HG02798 (cell line): ENCODE data around the gene SLC39A13.

Experiments
- ATAC-seq: cut with Tn5 transposase; IDR thresholded peaks from one replicate; pipeline ENCODE4 v1.9.1; 2021; ENCODE audit warnings: mild to moderate bottlenecking; ENCODE audit not compliant: unreplicated experiment, poor library complexity

Gene SLC39A13

GRCh38 chr11:47418454-47419259, 10.3 kb downstream of the SLC39A13 start:
- ATAC-seq: no peak

DNA sequence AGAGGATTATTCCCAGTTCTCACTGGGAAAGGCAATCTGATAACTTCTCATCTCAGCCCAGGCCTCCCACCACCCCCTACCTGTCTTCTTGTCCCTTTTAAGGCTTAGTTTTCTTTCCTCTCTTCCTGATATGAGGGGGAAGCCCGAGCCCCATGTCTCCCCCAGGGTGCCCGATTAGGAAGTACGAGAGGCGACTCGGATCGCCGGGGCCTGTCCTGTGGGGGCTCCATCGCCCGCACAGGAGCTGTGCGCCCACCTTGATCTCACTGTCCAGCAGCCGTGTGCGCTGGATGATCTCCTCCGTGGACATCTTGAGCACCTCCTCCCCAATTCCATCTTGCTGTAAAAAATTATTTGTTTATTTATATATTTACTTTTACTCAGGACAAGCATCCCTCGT, 17.2 kb downstream of the SLC39A13 start:
- ATAC-seq: no peak

DNA sequence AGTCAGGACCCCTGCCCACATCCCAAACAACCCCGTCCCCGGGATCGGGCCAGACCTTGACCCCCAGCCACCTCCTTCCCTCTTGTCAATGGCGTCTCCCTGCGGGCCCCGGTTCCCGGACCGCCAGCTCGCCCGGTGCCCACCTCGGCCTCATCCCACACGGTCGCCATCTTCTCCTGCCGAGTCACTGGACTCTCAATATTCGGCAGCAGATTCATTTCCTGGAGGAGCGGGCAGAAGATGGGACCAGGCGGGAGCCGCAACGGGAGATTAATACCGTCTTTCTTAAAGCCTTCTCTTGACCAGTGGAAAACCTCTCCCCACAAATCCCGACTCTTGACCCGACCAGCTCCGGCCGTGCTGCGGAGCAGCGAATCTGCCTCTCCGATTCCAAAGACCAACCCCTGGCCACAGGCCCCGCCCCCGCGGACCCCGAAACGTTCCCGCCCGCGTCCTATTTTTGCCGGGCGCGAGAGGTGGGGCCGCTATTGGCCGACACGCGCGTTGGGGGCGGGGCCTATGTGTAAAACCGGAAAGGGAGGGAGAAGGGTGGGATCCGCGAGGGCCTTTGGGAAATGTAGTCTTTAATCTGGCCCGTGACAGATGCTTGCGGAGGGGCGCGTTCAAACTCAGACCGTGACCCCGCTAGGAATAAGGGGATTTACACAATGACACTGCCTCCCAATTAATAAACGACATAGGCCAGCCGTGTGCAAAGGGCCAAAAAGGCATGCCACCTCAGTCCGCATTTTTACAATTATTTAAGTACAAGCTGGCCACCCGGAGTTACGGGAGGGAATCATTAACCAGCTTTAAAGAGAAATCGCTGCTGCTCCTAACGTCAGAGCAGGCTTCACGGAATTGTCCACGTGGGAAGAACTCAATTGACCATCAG, 17.9 kb downstream of the SLC39A13 start, which contains the start of gene PSMC3:
Gene PSMC3 (minus strand): TSS at position 378 of the 895 bp plus-strand sequence. CDS start 160 bp downstream, at position 218.
- ATAC-seq: peak; percentile 95

DNA sequence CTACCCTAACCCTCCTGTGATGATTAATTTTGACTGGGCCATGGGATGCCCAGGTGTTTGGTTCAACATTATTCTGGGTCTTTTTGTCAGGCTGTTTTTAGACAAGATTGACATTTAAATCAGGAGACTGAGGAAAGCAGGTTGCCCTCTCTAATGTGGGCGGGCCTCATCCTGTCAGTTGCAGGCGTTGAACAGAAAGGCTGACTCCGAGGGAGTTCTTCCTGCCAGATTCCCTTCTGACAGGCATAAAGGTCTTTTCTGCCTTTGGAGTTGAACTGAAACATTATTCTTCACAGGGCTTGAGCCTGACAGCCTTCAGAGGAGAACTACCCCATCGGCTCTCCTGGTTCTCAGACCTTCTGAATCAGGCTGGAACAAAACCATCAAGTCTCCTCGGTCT, 22.1 kb downstream of the SLC39A13 start:
- no peak for ATAC-seq

- ATAC-seq: no peak
Measured at GRCh38 chr11:47431356-47432083, 23.1 kb downstream of the SLC39A13 start.

- no peak for ATAC-seq
Measured at GRCh38 chr11:47433157-47433556, 24.8 kb downstream of the SLC39A13 start.

GRCh38 chr11:47434011-47434786, 25.8 kb downstream of the SLC39A13 start:
- ATAC-seq: no peak

- ATAC-seq: no peak
Measured at GRCh38 chr11:47435687-47436086, 27.3 kb downstream of the SLC39A13 start.

DNA sequence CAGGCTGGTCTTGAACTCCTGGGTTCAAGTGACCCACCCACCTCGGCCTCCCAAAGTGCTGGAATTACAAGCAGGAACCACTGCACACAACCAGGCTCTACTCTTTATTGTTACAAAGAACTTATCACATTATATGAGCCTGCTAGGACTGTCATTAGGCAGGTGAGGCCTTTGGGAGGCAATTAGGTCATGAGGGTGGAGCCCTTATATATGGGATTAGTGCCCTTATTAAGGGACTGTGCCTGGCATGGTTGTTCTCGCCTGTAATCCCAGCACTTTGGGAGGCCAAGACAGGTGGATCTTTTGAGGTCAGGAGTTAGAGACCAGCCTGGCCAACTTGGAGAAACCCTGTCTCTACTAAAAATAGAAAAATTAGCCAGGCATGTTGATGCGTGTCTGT, 28.3 kb downstream of the SLC39A13 start:
- no peak for ATAC-seq

GRCh38 chr11:47437218-47437745, 28.9 kb downstream of the SLC39A13 start:
- ATAC-seq: no peak

GRCh38 chr11:47437746-47438418, 29.5 kb downstream of the SLC39A13 start:
- ATAC-seq: no peak

- no peak for ATAC-seq
Measured at GRCh38 chr11:47438721-47439120, 30.3 kb downstream of the SLC39A13 start.

DNA sequence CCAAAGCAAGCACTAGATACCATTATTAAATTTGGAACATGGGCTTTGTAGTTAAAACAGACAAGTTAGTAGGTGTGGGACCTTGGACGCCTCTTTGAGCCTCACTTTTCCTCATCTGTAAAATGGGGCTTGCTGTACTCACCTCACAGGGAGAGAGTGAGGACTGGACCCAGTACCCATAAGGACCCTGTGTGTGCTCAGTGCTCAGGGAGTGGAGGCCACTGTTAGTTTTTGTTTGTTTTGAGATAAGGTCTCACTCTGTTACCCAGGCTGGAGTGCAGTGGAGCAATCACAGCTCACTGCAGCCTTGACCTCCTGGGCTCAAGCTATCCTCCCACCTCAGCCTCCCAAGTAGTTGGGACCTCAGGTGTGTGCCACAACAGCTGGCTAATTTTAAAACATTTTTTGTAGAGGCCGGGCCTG, 31.7 kb downstream of the SLC39A13 start:
- no peak for ATAC-seq

GRCh38 chr11:47441421-47441820, 33.0 kb downstream of the SLC39A13 start:
- no peak for ATAC-seq

DNA sequence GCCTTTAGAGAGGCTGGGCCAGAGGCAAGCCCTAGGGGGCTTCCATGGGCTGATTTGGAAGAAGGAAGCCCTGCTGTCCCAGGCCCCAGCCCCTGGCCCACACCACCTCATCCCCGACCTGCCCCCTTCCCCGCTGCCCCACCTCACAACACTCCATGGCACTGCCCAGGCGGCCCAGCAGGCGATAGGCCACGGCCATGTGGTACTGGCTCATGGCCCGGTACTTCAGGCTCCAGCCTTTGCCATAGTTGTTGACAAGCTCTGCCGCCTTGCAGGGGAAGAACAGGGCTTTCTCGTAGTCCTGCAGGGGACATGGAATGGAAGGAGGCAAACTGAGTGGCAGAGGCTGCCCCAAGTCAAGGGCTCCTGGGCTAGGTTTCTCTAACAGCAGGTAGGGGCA, 34.1 kb downstream of the SLC39A13 start:
- no peak for ATAC-seq

- no peak for ATAC-seq
Measured at GRCh38 chr11:47443028-47443700, 34.8 kb downstream of the SLC39A13 start.

GRCh38 chr11:47443817-47444216, 35.4 kb downstream of the SLC39A13 start:
- ATAC-seq: no peak

- ATAC-seq: no peak
Measured at GRCh38 chr11:47445840-47446239, 37.5 kb downstream of the SLC39A13 start.
